Progenitor cell of endocrine pancreas (in vitro differentiated cells): Measurements from ENCODE around the gene PRKCE. TPM values are rescaled to one million over a fixed set of nuclear protein-coding genes. Genes with fewer than 3 reads are reported as not detected.

Experiments used
- DNase-seq: peaks from one replicate; pipeline ENCODE4 v3.0.0; 2021; ENCODE audit warnings: low spot score; ENCODE audit not compliant: unreplicated experiment
- H3K27ac Mint-ChIP-seq: 2 replicates; pipeline ENCODE4 v1.8.0; 2021; ENCODE audit warnings: mild to moderate bottlenecking, moderate library complexity, mixed read lengths
- H3K27me3 Mint-ChIP-seq: 2 replicates; pipeline ENCODE4 v1.8.0; 2021; ENCODE audit warnings: mixed read lengths
- H3K36me3 Mint-ChIP-seq: 2 replicates; pipeline ENCODE4 v1.8.0; 2022; ENCODE audit warnings: mixed read lengths; ENCODE audit not compliant: insufficient read depth
- H3K4me1 Mint-ChIP-seq: 2 replicates; pipeline ENCODE4 v1.8.0; 2021; ENCODE audit warnings: low read depth, mixed read lengths
- H3K4me3 Mint-ChIP-seq: 2 replicates; pipeline ENCODE4 v1.8.0; 2021; ENCODE audit warnings: low read depth, mild to moderate bottlenecking, moderate library complexity, mixed read lengths
- H3K9me3 Mint-ChIP-seq: 2 replicates; pipeline ENCODE4 v1.8.0; 2021; ENCODE audit warnings: low read depth, mixed read lengths
- CTCF ChIP-seq: fragments of 200-600 bp; sonication (generic); IDR thresholded peaks from one replicate; pipeline ENCODE4 v1.5.0; 2021; ENCODE audit warnings: antibody characterized with exemption, mild to moderate bottlenecking; ENCODE audit not compliant: unreplicated experiment
- total RNA-seq: library from RNA; stranded (reverse); gene quantifications from 2 replicates; pipeline ENCODE4 v1.2.1, GENCODE V29; 2021

The PRKCE gene
- total RNA-seq, 1 donor from 2014 or later, result 4.2 TPM

- no peak for TF ChIP-seq CTCF
- no peak overlapping the region for H3K4me3 Mint-ChIP-seq
- no peaks in the 10 kb centered on the region for H3K36me3 Mint-ChIP-seq
- no peaks in the 10 kb centered on the region for H3K27me3 Mint-ChIP-seq
- DNase-seq, result no peak
- H3K27ac Mint-ChIP-seq, result no peak overlapping the region
- no peaks in the 10 kb centered on the region for H3K9me3 Mint-ChIP-seq
- peaks cover 5% of the 10 kb centered on the region for H3K4me1 Mint-ChIP-seq
Observed at GRCh38 chr2:46120792-46121555, 469.5 kb downstream of the PRKCE start.

GRCh38 chr2:46122318-46122976 lies 471.0 kb downstream of the PRKCE start:
- Mint-ChIP-seq H3K27ac (no peak overlapping the region), H3K27me3 (no peaks in the 10 kb centered on the region), H3K4me3 (no peak overlapping the region), H3K36me3 (no peaks in the 10 kb centered on the region), H3K9me3 (no peaks in the 10 kb centered on the region), H3K4me1 (peaks cover 3% of the 10 kb centered on the region)
- TF ChIP-seq CTCF, result no peak
- no peak for DNase-seq

GRCh38 chr2:46123013-46123412 lies 471.5 kb downstream of the PRKCE start:
- DNase-seq, result no peak
- H3K36me3 Mint-ChIP-seq, result no peaks in the 10 kb centered on the region

GRCh38 chr2:46125798-46126197 lies 474.3 kb downstream of the PRKCE start:
- peaks cover 3% of the 10 kb centered on the region for H3K4me1 Mint-ChIP-seq
- TF ChIP-seq CTCF, result no peak
- no peaks in the 10 kb centered on the region for H3K27me3 Mint-ChIP-seq
- H3K36me3 Mint-ChIP-seq, result no peaks in the 10 kb centered on the region
- DNase-seq, result no peak
- H3K27ac Mint-ChIP-seq, result no peak overlapping the region
- no peaks in the 10 kb centered on the region for H3K9me3 Mint-ChIP-seq
- H3K4me3 Mint-ChIP-seq, result no peak overlapping the region

More at GRCh38 chr2:46123013-46123412, 471.5 kb downstream of the PRKCE start:
- no peak for TF ChIP-seq CTCF
- Mint-ChIP-seq H3K27me3 (no peaks in the 10 kb centered on the region), H3K27ac (no peak overlapping the region), H3K4me1 (peaks cover 3% of the 10 kb centered on the region), H3K9me3 (no peaks in the 10 kb centered on the region), H3K4me3 (no peak overlapping the region)

- Mint-ChIP-seq H3K4me3 (no peak overlapping the region), H3K4me1 (peaks cover 3% of the 10 kb centered on the region), H3K36me3 (no peaks in the 10 kb centered on the region), H3K27ac (no peak overlapping the region), H3K9me3 (no peaks in the 10 kb centered on the region), H3K27me3 (no peaks in the 10 kb centered on the region)
- DNase-seq, result no peak
- TF ChIP-seq CTCF, result no peak
Observed at GRCh38 chr2:46126571-46126970, 475.1 kb downstream of the PRKCE start.
